GM12891 (cell line): Measurements from ENCODE around the gene CREB5.

ENCODE experiments used
- POLR2A ChIP-seq: IDR thresholded peaks from 2 replicates; pipeline ENCODE4 v1.6.1; 2011; ENCODE audit warnings: low read depth, low read length, control low read depth
- POLR2AphosphoS5 ChIP-seq: IDR thresholded peaks from 2 replicates; pipeline ENCODE4 v1.6.1; 2011; ENCODE audit warnings: low read depth, low read length, control low read depth
- SPI1 ChIP-seq: IDR thresholded peaks from 2 replicates; pipeline ENCODE4 v1.6.1; 2011; ENCODE audit warnings: low read depth, low read length, control low read depth
- TAF1 ChIP-seq: IDR thresholded peaks from 2 replicates; pipeline ENCODE4 v1.6.1; 2011; ENCODE audit warnings: low read depth, low read length, control low read depth

DNA sequence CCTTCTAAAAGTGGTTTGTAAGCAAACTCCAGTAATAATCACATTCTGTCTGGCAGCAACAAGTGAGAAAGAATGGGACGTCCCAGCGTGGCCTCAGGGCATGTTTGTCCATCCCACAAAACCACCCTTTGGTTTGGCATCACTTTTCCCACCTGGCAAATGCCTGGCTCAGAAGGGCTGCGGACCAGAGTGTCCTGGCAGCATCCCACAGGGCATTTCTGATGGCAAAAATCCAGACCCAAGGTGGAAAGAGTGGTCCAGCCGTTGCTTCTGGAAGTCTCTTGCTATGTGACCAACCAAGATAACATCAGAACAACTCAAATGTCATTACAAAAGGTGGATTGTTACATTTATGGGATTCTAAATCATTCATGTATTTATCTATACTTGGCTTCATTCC is 174.4 kb downstream of the CREB5 start:
- TF ChIP-seq POLR2A = no peak
- TF ChIP-seq POLR2AphosphoS5 = no peak
- TF ChIP-seq TAF1 = no peak
- TF ChIP-seq SPI1 = no peak
